Measurements from ENCODE around the gene SMCO4. TPM values are rescaled to one million over a fixed set of nuclear protein-coding genes. Genes with fewer than 3 reads are reported as not detected.

The SMCO4 gene, protein sequence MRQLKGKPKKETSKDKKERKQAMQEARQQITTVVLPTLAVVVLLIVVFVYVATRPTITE
- total RNA-seq = 5.2 and 10.8 TPM in 2 replicates

DNA sequence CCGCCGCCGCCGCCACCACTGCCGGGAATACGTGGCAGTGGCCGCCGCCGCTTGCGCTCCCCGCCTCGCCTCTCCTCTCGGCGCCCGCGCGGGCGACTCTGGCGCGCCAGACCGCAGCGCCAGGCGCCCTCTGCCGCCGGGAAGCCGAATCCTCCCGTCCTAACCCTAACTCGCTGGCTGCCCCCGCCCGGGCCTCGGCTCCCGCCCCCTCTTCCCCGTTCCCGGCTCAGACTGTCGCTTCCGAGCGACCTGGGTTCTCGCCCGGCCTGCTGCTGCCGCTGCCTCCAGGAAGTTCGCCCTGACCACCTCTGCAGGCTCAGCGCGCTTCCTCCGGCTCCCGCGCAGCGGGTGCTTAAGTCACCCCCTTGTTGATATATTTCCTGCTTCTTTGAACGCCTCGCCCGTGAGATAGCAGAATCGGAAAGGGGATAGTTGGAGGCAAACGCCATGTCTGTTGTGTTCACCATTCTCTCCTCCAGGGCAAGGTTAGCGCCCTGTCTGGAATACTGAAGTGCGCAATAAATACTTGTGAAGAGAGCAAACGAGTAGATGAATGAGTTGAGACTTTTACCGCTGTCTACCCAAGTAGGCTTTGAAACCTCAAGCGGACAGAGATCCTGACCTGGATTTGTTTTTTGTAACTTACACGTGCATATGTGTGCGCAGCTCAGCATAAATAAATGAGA, at the start of gene SMCO4:
Gene SMCO4 (minus strand): TSS at position 100 of the 686 bp plus-strand sequence. CDS start 64,202 bp downstream, outside the sequence.

Small RNA genes lying within 50 kb of the gene (small RNA-seq; reads per million reads assigned to genes)
- not detected for gene RN7SL223P

Other genes starting within 250 kb of the SMCO4 start
- not detected in 2 replicates for gene DEUP1, start 212.6 kb downstream of the SMCO4 start, total RNA-seq
- 21.6 and 29.8 TPM in 2 replicates for gene CEP295, start 118.3 kb upstream of the SMCO4 start, total RNA-seq
- 138 and 499 TPM in 2 replicates for gene TAF1D, start 198.1 kb upstream of the SMCO4 start, total RNA-seq
- 11.6 and 18.0 TPM in 2 replicates for gene C11orf54, start 198.3 kb upstream of the SMCO4 start, total RNA-seq
- gene MED17, start 240.9 kb upstream of the SMCO4 start, total RNA-seq = 36.9 and 39.6 TPM in 2 replicates